HG02571 (cell line): ENCODE results near the gene NRG3.
"Not testable (repeated sequence)": the region's sequence is repeated elsewhere in the genome, so short reads cannot be mapped to it uniquely, and the experiment has no call there.

ENCODE experiments used
- ATAC-seq: cut with Tn5 transposase; IDR thresholded peaks from one replicate; pipeline ENCODE4 v1.9.1; 2021; ENCODE audit warnings: mild to moderate bottlenecking, moderate library complexity; ENCODE audit not compliant: unreplicated experiment

The NRG3 gene

GRCh38 chr10:82943142-82943541, 1068.1 kb downstream of the NRG3 start:
- no peak for ATAC-seq

GRCh38 chr10:82949816-82950575, 1075.0 kb downstream of the NRG3 start:
- ATAC-seq: no peak

GRCh38 chr10:82953331-82953730, 1078.3 kb downstream of the NRG3 start:
- ATAC-seq: no peak

GRCh38 chr10:82953909-82954308, 1078.9 kb downstream of the NRG3 start:
- ATAC-seq: no peak

GRCh38 chr10:82960421-82961060, 1085.5 kb downstream of the NRG3 start:
- not testable (repeated sequence) for ATAC-seq

- ATAC-seq: no peak
These were observed 1086.9 kb downstream of the NRG3 start for GRCh38 chr10:82961864-82962263.

GRCh38 chr10:82966130-82966529, 1091.1 kb downstream of the NRG3 start:
- ATAC-seq: no peak

- no peak for ATAC-seq
These were observed 1093.5 kb downstream of the NRG3 start for GRCh38 chr10:82968533-82968932.

- no peak for ATAC-seq
These were observed 1094.4 kb downstream of the NRG3 start for GRCh38 chr10:82969405-82969804.

- ATAC-seq: no peak
These were observed 1105.3 kb downstream of the NRG3 start for GRCh38 chr10:82980321-82980720.

GRCh38 chr10:82981137-82981723, 1106.2 kb downstream of the NRG3 start:
- ATAC-seq: no peak

- no peak for ATAC-seq
These were observed 1107.2 kb downstream of the NRG3 start for GRCh38 chr10:82982110-82982608.

- no peak for ATAC-seq
These were observed 1111.2 kb downstream of the NRG3 start for GRCh38 chr10:82986216-82986615.

GRCh38 chr10:83006479-83006878, 1131.5 kb downstream of the NRG3 start:
- not testable (repeated sequence) for ATAC-seq

GRCh38 chr10:83007510-83007909, 1132.5 kb downstream of the NRG3 start:
- no peak for ATAC-seq

- no peak for ATAC-seq
These were observed 1137.9 kb downstream of the NRG3 start for GRCh38 chr10:83012866-83013265.

GRCh38 chr10:83017076-83017867, 1142.3 kb downstream of the NRG3 start:
- ATAC-seq: no peak

- ATAC-seq: no peak
These were observed 1148.7 kb downstream of the NRG3 start for GRCh38 chr10:83023662-83024061.
